EL (cell line): ENCODE data around the gene AIFM3.
A peak's percentile ranks its signal among the peaks of the same experiment; 100 is the strongest.

Experiments
- DNase-seq: peaks from one replicate; pipeline ENCODE4 v3.0.0-alpha.2; 2016

Gene AIFM3

DNA sequence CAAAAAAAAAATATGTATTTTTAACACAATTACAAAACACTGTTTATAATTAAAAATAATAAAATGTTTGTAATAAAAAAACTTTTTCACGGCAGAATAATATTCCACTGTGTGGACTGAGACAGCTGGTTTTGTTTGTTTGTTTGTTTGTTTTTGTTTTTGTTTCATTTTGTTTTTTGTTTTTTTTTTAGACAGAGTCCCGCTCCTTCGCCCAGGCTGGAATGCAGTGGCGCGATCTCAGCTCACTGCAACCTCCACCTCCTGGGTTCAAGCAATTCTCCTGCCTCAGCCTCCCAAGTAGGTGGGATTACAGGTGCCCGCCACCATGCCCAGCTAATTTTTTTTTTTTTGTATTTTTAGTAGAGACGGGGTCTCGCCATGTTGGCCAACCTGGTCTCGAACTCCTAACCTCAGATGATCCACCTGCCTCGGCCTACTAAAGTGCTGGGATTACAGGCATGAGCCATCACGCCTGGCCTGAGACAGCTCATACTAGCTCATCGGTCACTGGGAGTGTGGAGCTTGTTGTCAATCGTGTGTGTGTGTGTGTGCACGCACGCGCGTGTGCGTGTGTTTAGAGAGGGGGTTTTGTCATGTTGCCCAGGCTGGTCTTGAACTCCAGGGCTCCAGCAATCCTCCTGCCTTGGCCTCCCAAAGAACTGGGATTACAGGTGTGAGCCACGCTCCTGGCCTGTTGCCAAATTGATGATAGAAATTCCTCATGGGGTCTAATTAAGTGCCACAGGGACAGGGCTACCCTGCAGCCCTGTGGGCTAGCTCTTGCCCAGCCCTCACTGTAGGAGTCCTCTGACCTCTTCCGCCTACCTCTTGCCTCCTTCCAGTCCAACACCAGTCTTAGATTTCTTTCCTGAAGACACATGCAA lies 7.2 kb upstream of the AIFM3 start:
- DNase-seq: no peak

DNA sequence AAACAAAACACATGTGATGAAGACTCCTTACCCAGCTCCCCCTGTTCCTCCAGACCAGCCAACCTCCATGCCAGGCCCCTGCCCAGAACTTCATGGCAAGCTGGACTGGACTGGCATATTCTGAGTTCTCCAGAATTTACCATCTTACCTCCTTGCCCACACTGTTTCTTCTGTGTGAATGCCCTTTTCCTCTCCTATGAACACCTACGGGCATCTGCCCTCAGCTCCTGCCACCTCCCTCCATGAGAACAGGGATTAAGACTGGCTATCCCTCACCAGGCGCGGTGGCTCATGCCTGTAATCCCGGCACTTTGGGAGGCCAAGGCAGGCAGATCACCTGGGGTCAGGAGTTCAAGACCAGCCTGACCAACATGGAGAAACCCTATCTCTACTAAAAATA lies 6.4 kb upstream of the AIFM3 start:
- no peak for DNase-seq

DNA sequence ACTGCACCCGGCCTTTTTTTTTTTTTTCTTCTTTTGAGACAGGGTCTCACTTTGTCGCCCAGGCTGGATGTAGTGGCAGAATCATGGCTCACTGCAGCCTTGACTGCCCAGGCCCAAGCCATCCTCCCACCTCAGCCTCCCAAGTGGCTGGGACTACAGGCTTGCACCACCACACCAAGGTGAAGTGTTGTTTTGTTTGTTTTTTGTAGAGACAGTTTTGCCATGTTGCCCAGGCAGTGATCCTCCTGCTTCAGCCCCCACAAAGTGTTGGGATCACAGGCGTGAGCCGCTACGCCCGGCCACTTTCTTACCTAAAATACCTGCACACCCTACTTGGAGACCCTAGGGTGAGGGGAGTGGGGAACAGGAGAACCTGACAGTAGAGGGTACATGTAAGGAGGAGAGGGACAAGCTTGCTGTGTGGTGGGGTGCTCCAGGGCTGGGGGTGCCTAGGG lies 4.5 kb upstream of the AIFM3 start:
- no peak for DNase-seq

DNA sequence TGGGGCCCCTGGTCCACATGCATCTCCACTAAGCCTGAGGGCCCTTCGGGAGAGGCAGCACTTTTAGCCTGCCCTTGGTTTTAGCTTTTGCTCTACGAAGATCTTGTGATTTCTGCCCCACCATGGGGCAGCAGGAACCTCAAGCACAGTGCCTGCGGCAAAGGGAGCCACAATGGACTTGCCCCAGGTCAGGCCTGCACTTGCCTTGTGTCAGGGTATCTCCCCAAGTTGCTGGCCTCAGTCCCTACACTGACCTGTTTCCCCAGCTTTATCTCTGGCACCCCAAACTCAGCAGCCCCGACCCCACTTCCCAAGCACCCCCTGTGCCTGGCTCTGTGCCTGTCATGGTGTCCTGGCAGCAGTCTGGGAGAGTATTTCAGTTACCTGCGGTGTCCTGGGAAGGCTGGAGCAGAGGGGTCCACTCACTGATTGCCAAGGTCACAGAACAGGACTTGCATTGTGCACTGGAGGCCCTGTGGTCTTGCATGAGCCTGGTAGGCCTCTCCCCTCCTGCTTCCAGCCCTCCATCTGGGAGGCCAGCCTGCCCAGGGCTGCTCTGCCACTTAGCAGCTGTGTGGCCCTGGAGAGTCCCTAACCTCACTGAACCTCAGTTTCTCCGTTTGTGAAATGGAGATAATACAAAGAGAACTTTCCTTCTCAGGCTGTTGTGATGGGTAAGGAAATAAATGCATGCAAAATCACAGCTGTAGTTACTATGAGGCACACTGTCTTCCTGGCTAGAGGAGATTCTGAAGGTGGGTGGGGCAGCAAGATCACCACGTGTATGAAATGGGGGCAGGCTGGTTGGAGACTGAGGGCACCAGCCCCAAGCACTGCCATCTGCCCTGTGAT lies 3.6 kb upstream of the AIFM3 start:
- DNase-seq: no peak

- DNase-seq: no peak
Measured at GRCh38 chr22:20964090-20964798, 2.8 kb upstream of the AIFM3 start.

GRCh38 chr22:20964799-20965103 lies 2.3 kb upstream of the AIFM3 start:
- no peak for DNase-seq

DNA sequence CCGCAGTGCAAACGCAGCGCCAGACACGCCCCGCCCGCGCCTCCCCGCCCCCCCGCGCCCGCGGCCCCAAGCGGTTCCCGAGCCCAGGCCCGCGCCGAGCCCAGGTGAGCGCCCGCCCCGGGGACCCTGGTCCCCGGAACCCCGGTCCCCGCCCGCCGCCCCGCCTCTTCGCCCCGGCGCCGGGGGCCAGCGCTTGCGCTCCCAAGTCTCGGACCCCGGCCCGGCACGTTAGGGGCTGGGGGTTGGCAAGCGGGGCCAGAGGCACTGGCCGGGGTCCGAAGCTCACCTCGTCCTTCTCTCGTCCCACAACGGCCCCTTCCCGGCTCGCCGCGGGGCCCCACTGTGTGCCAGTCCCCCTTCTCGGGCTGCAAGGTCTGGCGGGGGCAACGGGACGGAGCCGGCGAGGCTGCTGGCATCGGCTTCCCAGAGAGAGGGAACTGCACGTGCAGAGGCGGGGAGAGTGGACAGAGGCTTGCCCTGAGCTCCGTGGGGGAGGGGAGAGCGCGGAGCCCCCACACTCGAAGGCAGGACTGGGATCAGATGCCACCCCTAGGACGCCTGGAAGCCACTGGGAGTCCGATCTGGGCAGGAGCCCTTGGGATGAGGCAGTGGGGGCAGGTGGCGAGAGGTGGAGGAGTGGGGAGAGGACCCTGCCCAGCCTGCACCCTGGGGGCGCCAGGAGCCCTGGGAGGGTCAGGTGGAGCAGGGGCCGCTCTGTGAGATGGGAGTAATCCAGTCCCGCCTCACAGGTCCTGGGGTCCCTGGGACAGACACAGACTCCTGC lies 1.8 kb upstream of the AIFM3 start:
- no peak for DNase-seq

GRCh38 chr22:20965888-20966855 lies 883 bp upstream of the AIFM3 start:
- no peak for DNase-seq

DNA sequence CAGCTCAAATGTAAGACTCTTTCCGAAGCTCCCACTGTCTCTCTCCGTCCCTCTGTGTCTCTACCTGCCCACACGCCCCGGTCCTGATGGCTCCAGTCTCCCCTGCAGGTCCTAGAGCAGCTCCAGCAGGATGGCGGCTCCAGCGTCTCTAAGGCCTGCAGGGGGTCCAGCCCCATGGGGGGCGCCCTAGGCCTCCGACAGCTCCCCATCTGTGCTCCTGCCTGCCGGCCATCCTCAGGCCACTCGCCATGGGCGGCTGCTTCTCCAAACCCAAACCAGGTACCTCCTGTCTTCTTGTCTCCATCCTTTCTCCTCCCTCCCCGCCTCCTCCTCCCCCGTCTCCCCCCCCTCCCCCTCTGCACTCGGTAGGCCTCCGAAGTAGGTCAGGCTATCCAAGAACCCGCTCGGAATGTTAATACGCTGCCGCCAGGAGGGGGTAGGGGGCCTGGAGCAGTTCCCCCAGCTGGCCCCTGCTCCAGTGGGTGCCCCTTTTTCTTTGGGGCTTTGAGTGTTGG lies 699 bp downstream of the AIFM3 start:
- DNase-seq: no peak

DNA sequence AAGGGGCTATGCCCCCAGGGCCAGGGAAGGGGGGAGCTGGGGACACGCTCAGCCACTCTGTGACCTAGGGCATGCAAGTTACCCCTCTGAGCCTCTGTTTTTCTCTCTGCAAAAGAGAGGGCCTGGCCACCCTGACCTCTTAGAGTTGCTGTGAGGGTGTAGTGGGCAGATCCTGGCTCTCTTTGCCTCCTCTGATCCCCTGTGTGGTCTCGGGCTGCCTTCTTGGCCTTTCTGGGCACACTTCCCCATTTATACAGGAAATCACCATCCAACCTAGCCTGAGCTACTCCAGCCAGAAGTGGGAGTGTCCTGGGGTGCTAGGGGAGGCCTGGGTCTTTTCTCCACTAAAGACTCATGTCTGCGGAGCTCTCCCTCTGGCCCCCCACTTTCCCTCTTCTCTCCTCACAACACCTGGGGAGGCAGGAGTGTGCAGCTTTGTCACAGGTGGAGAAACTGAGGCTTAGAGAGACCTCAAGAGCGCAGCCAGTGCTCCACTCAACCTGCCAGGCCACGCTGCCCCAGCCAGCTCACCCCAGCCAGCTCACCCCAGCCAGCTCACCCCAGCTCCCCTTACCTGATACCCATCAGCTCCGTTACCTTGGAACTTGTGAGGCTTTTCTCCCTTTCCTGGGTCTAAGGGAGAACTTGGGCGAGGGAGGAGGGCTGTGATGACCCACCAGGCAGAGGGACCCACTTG lies 1.4 kb downstream of the AIFM3 start:
- DNase-seq: no peak

DNA sequence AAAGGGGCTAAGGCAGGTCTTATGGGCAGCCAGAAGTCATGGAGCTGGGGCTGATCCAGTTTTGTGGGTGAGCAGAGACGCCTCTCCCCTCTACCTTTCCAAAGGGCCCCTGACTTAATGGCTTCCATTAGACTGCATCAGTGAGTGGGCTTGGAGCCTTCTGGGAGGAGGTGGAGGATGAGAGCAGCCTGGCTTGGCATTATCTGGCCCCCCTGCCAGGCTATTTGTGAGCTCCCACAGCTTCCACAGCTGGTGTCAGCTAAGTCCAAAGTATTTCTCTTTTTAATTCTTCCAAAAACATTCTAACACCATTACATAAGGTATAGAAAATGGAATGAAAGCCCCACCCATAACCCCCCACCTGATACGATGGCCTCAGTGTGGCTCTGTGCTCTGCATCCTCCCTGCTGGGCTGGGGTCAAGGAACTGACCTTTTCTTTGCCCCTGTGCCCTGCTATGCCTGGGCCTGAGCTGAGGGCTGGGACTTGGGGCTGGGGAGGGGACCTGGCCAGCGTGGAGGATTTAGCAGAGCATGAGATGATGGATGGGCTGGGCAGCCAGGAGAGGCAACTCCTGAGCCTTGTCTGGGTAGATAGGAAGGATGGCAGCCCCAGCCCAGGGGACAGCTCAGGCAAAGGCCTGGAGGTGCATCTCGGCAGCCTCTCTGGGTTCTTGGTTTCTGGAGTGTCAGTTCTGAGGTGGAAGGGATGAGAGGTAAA lies 4.0 kb downstream of the AIFM3 start:
- no peak for DNase-seq

GRCh38 chr22:20972014-20972694 lies 5.1 kb downstream of the AIFM3 start:
- peak; percentile 30 for DNase-seq

GRCh38 chr22:20972933-20973577 lies 6.0 kb downstream of the AIFM3 start:
- no peak for DNase-seq

DNA sequence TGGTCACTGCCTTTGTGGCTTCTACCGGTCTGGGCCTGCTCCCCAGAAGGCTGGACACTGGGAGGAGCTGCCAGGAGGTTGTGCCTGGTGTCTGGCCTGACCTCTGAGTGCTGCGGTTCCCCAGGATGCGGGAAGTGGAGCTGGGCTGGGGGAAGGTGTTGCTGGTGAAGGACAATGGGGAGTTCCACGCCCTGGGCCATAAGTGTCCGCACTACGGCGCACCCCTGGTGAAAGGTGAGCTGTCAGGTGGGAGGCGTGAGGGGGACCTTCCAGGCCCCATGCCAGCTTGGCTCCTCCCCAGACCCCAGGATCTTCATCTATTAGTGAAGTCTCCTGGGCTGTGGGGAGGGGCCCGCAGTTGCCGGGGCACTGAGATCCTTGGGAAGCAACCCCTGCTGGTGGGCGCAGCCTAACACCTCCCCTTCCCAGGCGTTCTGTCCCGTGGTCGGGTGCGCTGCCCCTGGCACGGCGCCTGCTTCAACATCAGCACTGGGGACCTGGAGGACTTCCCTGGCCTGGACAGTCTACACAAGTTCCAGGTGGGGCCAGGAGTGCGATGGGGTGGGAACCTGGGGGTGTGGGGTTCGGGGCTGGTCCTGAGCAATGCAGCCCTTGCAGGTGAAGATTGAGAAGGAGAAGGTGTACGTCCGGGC lies 6.7 kb downstream of the AIFM3 start:
- no peak for DNase-seq

GRCh38 chr22:20974336-20974955 lies 7.4 kb downstream of the AIFM3 start:
- no peak for DNase-seq

- DNase-seq: no peak
Measured at GRCh38 chr22:20975541-20976290, 8.7 kb downstream of the AIFM3 start.
